Retinal pigment epithelial cell (primary cell): Measurements from ENCODE around the gene MAP3K9.

Source experiments
- DNase-seq: peaks from one replicate; pipeline ENCODE4 v3.0.0-alpha.2; 2010; ENCODE audit warnings: low read depth
- H3K4me3 ChIP-seq: 2 replicates; pipeline ENCODE4 v1.5.1; 2011; ENCODE audit warnings: mild to moderate bottlenecking, low read length, control low read depth, moderate library complexity
- CTCF ChIP-seq: conservative IDR thresholded peaks from 2 replicates; pipeline ENCODE4 v1.5.1; 2011; ENCODE audit warnings: low read depth, low read length, control low read depth, inconsistent platforms

MAP3K9 gene

GRCh38 chr14:70776197-70776596, 33.1 kb downstream of the MAP3K9 start:
- DNase-seq = no peak
- H3K4me3 ChIP-seq = no peak overlapping the region
- no peak for TF ChIP-seq CTCF

GRCh38 chr14:70773182-70773862, 36.0 kb downstream of the MAP3K9 start:
- DNase-seq = peak; percentile 51
- no peak overlapping the region for H3K4me3 ChIP-seq
- TF ChIP-seq CTCF = no peak

- H3K4me3 ChIP-seq = no peak overlapping the region
- DNase-seq = no peak
- TF ChIP-seq CTCF = no peak
Observed at GRCh38 chr14:70771781-70772212, 37.5 kb downstream of the MAP3K9 start.

GRCh38 chr14:70770490-70770889, 38.8 kb downstream of the MAP3K9 start:
- H3K4me3 ChIP-seq = no peak overlapping the region
- no peak for TF ChIP-seq CTCF
- DNase-seq = no peak

- no peak for DNase-seq
- no peak for TF ChIP-seq CTCF
- no peak overlapping the region for H3K4me3 ChIP-seq
Observed at GRCh38 chr14:70759398-70759797, 49.9 kb downstream of the MAP3K9 start.

- TF ChIP-seq CTCF = no peak
- H3K4me3 ChIP-seq = no peak overlapping the region
- peak; percentile 76 for DNase-seq
Observed at GRCh38 chr14:70755655-70756054, 53.7 kb downstream of the MAP3K9 start.

- H3K4me3 ChIP-seq = no peak overlapping the region
- peak; percentile 3 for TF ChIP-seq CTCF
- DNase-seq = peak; percentile 72
Observed at GRCh38 chr14:70754991-70755390, 54.3 kb downstream of the MAP3K9 start.
